Measurements from ENCODE around the gene PSME1.

GRCh38 chr14:24131549-24131966 lies 4.4 kb upstream of the PSME1 start:
- no peak for TF ChIP-seq POLR2A (IDR thresholded peaks at IDR 0.05)
- TF ChIP-seq CTCF (IDR thresholded peaks at IDR 0.05), result no peak
